Tibial artery (tissue), 4 donors: Measurements from ENCODE around the gene SEZ6.
A peak's percentile ranks its signal among the peaks of the same experiment; 100 is the strongest.

Experiments
- DNase-seq, 2 donors: peaks; one replicate each; pipeline ENCODE4 v3.0.0-alpha.2; 2019
- H3K27ac ChIP-seq, 2 donors: fragments of 200-600 bp; sonication (generic) in 1 of 2; 1 replicate in 1 of 2; 2 replicates in 1 of 2; pipeline ENCODE4 v1.5.1; 2018 to 2019; ENCODE audit warnings: mild to moderate bottlenecking in 1 of 2
- H3K27me3 ChIP-seq, 2 donors: fragments of 200-600 bp; sonication (generic) in 1 of 2; one replicate each; pipeline versions ENCODE4 v1.5.1 to v1.6.0; 2016 to 2019
- H3K36me3 ChIP-seq, 3 donors: fragments of 200-600 bp; sonication (generic) in 2 of 3; one replicate each; pipeline ENCODE4 v1.5.1; 2016 to 2019; ENCODE audit warnings: mild to moderate bottlenecking in 2 of 3
- H3K4me1 ChIP-seq, 4 donors: fragments of 200-600 bp; sonication (generic) in 2 of 4; 1 replicate in 3 of 4; 2 replicates in 1 of 4; pipeline ENCODE4 v1.5.1; 2016 to 2019
- H3K4me3 ChIP-seq, 2 donors: fragments of 200-600 bp; sonication (generic) in 1 of 2; 1 replicate in 1 of 2; 2 replicates in 1 of 2; pipeline ENCODE4 v1.5.1; 2018 to 2019; ENCODE audit warnings: mild to moderate bottlenecking in 2 of 2
- H3K9me3 ChIP-seq, 3 donors: fragments of 200-600 bp; sonication (generic) in 1 of 3; one replicate each; pipeline ENCODE4 v1.5.1; 2016 to 2019
- CTCF ChIP-seq, 2 experiments: fragments of 200-600 bp in 1 of 2; fragments of 450-650 bp in 1 of 2; IDR thresholded peaks; one replicate each; pipeline ENCODE4 v1.5.1; 2017 to 2019; ENCODE audit warnings: antibody characterized with exemption in 2 of 2, mild to moderate bottlenecking in 1 of 2, moderate library complexity in 1 of 2
- intact Hi-C: fragments of 100-400 bp; cut with DNase I; formaldehyde crosslinking; loops from one replicate; pipeline ENCODE4 v1.15.0; 2023; ENCODE audit warnings: low total_unique reads

Gene SEZ6

GRCh38 chr17:29005936-29006511 lies at the start of gene SEZ6:
Gene SEZ6 (minus strand): TSS chr17:29006033. CDS start chr17:29005869, 164 bp downstream.
- peak; percentile 38 to 73 for DNase-seq
- no peak for TF ChIP-seq CTCF (IDR thresholded peaks at IDR 0.05)
- Histone ChIP-seq H3K36me3 (no peaks in the 10 kb centered on the region), H3K4me3 (no peak within 1 kb of the TSS), H3K4me1 (peaks cover 0 to 12% (median 10%) of the 10 kb centered on the region in 4 donors), H3K27ac (no peak within 1 kb of the TSS), H3K9me3 (no peaks in the 10 kb centered on the region), H3K27me3 (peaks cover 0 to 77% of the 10 kb centered on the region in 2 donors)
- intact Hi-C loops, result no loop called here

GRCh38 chr17:29054835-29055234 lies 49.0 kb upstream of the SEZ6 start:
- no peak overlapping the region for H3K4me3 ChIP-seq
- no peak overlapping the region for H3K27ac ChIP-seq
- no peak for TF ChIP-seq CTCF (IDR thresholded peaks at IDR 0.05)
- no peaks in the 10 kb centered on the region for H3K27me3 ChIP-seq
- no peaks in the 10 kb centered on the region for H3K9me3 ChIP-seq
- H3K36me3 ChIP-seq, result no peaks in the 10 kb centered on the region
- intact Hi-C loops, result loop anchor here (10.0 kb wide), 1 partner anchor 60 kb away; no protein-coding TSS in a partner anchor
- no peaks in the 10 kb centered on the region for H3K4me1 ChIP-seq
- no peak for DNase-seq

GRCh38 chr17:29051731-29052130 lies 45.9 kb upstream of the SEZ6 start:
- Histone ChIP-seq H3K36me3 (no peaks in the 10 kb centered on the region), H3K27me3 (no peaks in the 10 kb centered on the region), H3K4me1 (no peaks in the 10 kb centered on the region), H3K4me3 (no peak overlapping the region), H3K27ac (no peak overlapping the region), H3K9me3 (no peaks in the 10 kb centered on the region)
- DNase-seq, result no peak
- TF ChIP-seq CTCF (IDR thresholded peaks at IDR 0.05), result no peak
- intact Hi-C loops, result loop anchor here (10.0 kb wide), 1 partner anchor 57 kb away; no protein-coding TSS in a partner anchor

GRCh38 chr17:29051194-29051593 lies 45.4 kb upstream of the SEZ6 start:
- no peaks in the 10 kb centered on the region for H3K9me3 ChIP-seq
- no peak for DNase-seq
- H3K27me3 ChIP-seq, result no peaks in the 10 kb centered on the region
- no peaks in the 10 kb centered on the region for H3K4me1 ChIP-seq
- no peaks in the 10 kb centered on the region for H3K36me3 ChIP-seq
- no peak overlapping the region for H3K4me3 ChIP-seq
- no peak for TF ChIP-seq CTCF (IDR thresholded peaks at IDR 0.05)
- no peak overlapping the region for H3K27ac ChIP-seq
- intact Hi-C loops, result loop anchor here (10.0 kb wide), 1 partner anchor 56 kb away; no protein-coding TSS in a partner anchor

- Histone ChIP-seq H3K36me3 (no peaks in the 10 kb centered on the region), H3K9me3 (no peaks in the 10 kb centered on the region), H3K27ac (no peak overlapping the region), H3K4me3 (no peak overlapping the region), H3K4me1 (no peaks in the 10 kb centered on the region), H3K27me3 (no peaks in the 10 kb centered on the region)
- intact Hi-C loops, result loop anchor here (10.0 kb wide), 1 partner anchor 55 kb away; no protein-coding TSS in a partner anchor
- no peak for DNase-seq
- TF ChIP-seq CTCF (IDR thresholded peaks at IDR 0.05), result no peak
Measured at GRCh38 chr17:29050176-29050575, 44.3 kb upstream of the SEZ6 start.
